H1 (cell line): ENCODE results near the gene CPTP. TPM values are rescaled to one million over a fixed set of nuclear protein-coding genes. Genes with fewer than 3 reads are reported as not detected.

ENCODE experiments used
- CTCF ChIA-PET: fragments of 300-600 bp; sonication (Branson Sonifier 250); formaldehyde crosslinking; loops from one replicate; lab custom pipeline; 2021; ENCODE audit not compliant: partially characterized antibody; lab: Charles Lee
- POLR2A ChIA-PET: fragments of 300-600 bp; sonication (Branson Sonifier 250); formaldehyde crosslinking; loops from one replicate; lab custom pipeline; 2021; ENCODE audit warnings: inconsistent platforms; ENCODE audit not compliant: partially characterized antibody; lab: Charles Lee
- DNase-seq, 2 experiments: peaks; one replicate each; pipeline versions ENCODE4 v3.0.0 to v3.0.0-alpha.2; 2010 to 2022; ENCODE audit warnings: low spot score in 2 of 2, low read depth in 1 of 2, mixed read lengths in 1 of 2
- FAIRE-seq: peaks from 2 replicates; lab custom pipeline; 2011; peaks lifted over from hg19 to GRCh38; lab: Jason Lieb, UNC
- H2AFZ ChIP-seq: 2 replicates; pipeline ENCODE4 v1.8.1; 2012; ENCODE audit warnings: low read length, inconsistent platforms
- H2AK5ac ChIP-seq: 2 replicates; pipeline ENCODE4 v1.6.1; 2013; ENCODE audit warnings: low read depth, low read length
- H2BK120ac ChIP-seq: replicated peaks from 2 replicates; pipeline ENCODE3; 2013; ENCODE audit warnings: low read depth, low read length, inconsistent platforms
- H2BK12ac ChIP-seq: 2 replicates; pipeline ENCODE4 v1.6.1; 2013; ENCODE audit warnings: low read depth, low read length
- H2BK15ac ChIP-seq: 2 replicates; pipeline ENCODE4 v1.6.1; 2013; ENCODE audit warnings: low read length
- H2BK20ac ChIP-seq: 2 replicates; pipeline ENCODE4 v1.6.1; 2013; ENCODE audit warnings: low read length
- H2BK5ac ChIP-seq: 2 replicates; pipeline ENCODE4 v1.6.1; 2013; ENCODE audit warnings: low read depth, low read length
- H3K14ac ChIP-seq: 2 replicates; pipeline ENCODE4 v1.6.1; 2013; ENCODE audit warnings: inconsistent platforms; ENCODE audit not compliant: insufficient read length
- H3K18ac ChIP-seq: 2 replicates; pipeline ENCODE4 v1.6.1; 2013; ENCODE audit warnings: low read length; ENCODE audit errors: extremely low read depth
- H3K23ac ChIP-seq: 2 replicates; pipeline ENCODE4 v1.6.1; 2013; ENCODE audit warnings: inconsistent platforms; ENCODE audit not compliant: insufficient read length
- H3K23me2 ChIP-seq: 2 replicates; pipeline ENCODE4 v1.6.1; 2013; ENCODE audit warnings: low read depth, low read length
- H3K27ac ChIP-seq: 2 replicates; pipeline ENCODE4 v1.6.1; 2011; ENCODE audit warnings: low read depth, low read length, inconsistent platforms
- H3K27me3 ChIP-seq, 4 experiments: replicated peaks in 1 of 4; 1 replicate in 1 of 4; 2 replicates in 3 of 4; pipeline versions ENCODE4 v1.6.1 to v1.8.1; 2011 to 2013; ENCODE audit warnings: low read length in 3 of 4, mild to moderate bottlenecking in 3 of 4, inconsistent platforms in 2 of 4, mixed read lengths in 2 of 4, moderate library complexity in 1 of 4; ENCODE audit not compliant: control insufficient read depth in 3 of 4, insufficient read depth in 3 of 4; ENCODE audit errors: extremely low read depth in 1 of 4
- H3K36me3 ChIP-seq, 4 experiments: 2 replicates each; pipeline versions ENCODE4 v1.6.1 to v1.8.1; 2011 to 2013; ENCODE audit warnings: mild to moderate bottlenecking in 4 of 4, low read length in 3 of 4, moderate library complexity in 2 of 4, control low read depth in 1 of 4, inconsistent platforms in 1 of 4; ENCODE audit not compliant: insufficient read depth in 4 of 4, control insufficient read depth in 2 of 4
- H3K4ac ChIP-seq: replicated peaks from 2 replicates; pipeline ENCODE3; 2013; ENCODE audit warnings: low read length, low read depth, mixed read lengths, inconsistent platforms; ENCODE audit not compliant: insufficient read length
- H3K4me1 ChIP-seq, 4 experiments: replicated peaks in 1 of 4; 1 replicate in 1 of 4; 2 replicates in 3 of 4; pipeline versions ENCODE4 v1.6.1 to v1.8.1; 2011 to 2013; ENCODE audit warnings: low read length in 3 of 4, inconsistent platforms in 2 of 4, mixed read lengths in 1 of 4; ENCODE audit not compliant: insufficient read depth in 4 of 4, control insufficient read depth in 3 of 4
- H3K4me2 ChIP-seq, 2 experiments: 2 replicates each; pipeline versions ENCODE4 v1.6.1 to v1.8.1; 2011 to 2013; ENCODE audit warnings: low read depth in 2 of 2, low read length in 2 of 2, control low read depth in 1 of 2, inconsistent platforms in 1 of 2, mild to moderate bottlenecking in 1 of 2; ENCODE audit not compliant: insufficient read depth in 1 of 2
- H3K4me3 ChIP-seq, 4 experiments: fragments of 200-600, 300-600 bp in 1 of 4; sonication (generic), shearing (Covaris generic), sonication (Bioruptor Twin) in 1 of 4; 2 replicates each; pipeline versions ENCODE4 v1.5.1 to v1.8.1; 2011 to 2016; ENCODE audit warnings: low read length in 4 of 4, low read depth in 3 of 4, control low read depth in 2 of 4, inconsistent platforms in 2 of 4, mild to moderate bottlenecking in 2 of 4, mixed read lengths in 1 of 4, moderate library complexity in 1 of 4; ENCODE audit not compliant: insufficient read depth in 2 of 4; ENCODE audit errors: extremely low read depth in 1 of 4
- H3K56ac ChIP-seq: replicated peaks from 2 replicates; pipeline ENCODE3; 2013; ENCODE audit warnings: low read depth, mild to moderate bottlenecking, mixed read lengths, low read length, inconsistent platforms; ENCODE audit not compliant: insufficient read length
- H3K79me1 ChIP-seq: 2 replicates; pipeline ENCODE4 v1.6.1; 2013; ENCODE audit warnings: low read depth, low read length, control low read depth
- H3K79me2 ChIP-seq, 2 experiments: 2 replicates each; pipeline versions ENCODE4 v1.6.1 to v1.8.1; 2012 to 2013; ENCODE audit warnings: low read length in 2 of 2, mild to moderate bottlenecking in 2 of 2, inconsistent platforms in 1 of 2; ENCODE audit not compliant: insufficient read depth in 2 of 2, control insufficient read depth in 1 of 2
- H3K9ac ChIP-seq, 4 experiments: replicated peaks in 1 of 4; 1 replicate in 1 of 4; 2 replicates in 3 of 4; pipeline versions ENCODE4 v1.6.1 to v1.8.1; 2011 to 2013; ENCODE audit warnings: low read depth in 3 of 4, low read length in 3 of 4, control low read depth in 2 of 4, mild to moderate bottlenecking in 2 of 4, moderate library complexity in 2 of 4, inconsistent platforms in 1 of 4; ENCODE audit errors: extremely low read depth in 1 of 4
- H3K9me3 ChIP-seq, 2 experiments: 2 replicates each; pipeline versions ENCODE4 v1.6.1 to v1.8.1; 2012 to 2013; ENCODE audit warnings: mild to moderate bottlenecking in 2 of 2, moderate library complexity in 2 of 2, control low read depth in 1 of 2, inconsistent platforms in 1 of 2, low read depth in 1 of 2, low read length in 1 of 2, mixed read lengths in 1 of 2; ENCODE audit not compliant: insufficient read depth in 2 of 2
- H4K20me1 ChIP-seq, 2 experiments: replicated peaks in 1 of 2; 2 replicates each; pipeline versions ENCODE3 to v1.8.1; 2011 to 2013; ENCODE audit warnings: inconsistent platforms in 2 of 2, low read length in 2 of 2, mild to moderate bottlenecking in 1 of 2; ENCODE audit not compliant: insufficient read depth in 2 of 2, control insufficient read depth in 1 of 2
- H4K5ac ChIP-seq: 2 replicates; pipeline ENCODE4 v1.6.1; 2013; ENCODE audit warnings: low read length, low read depth, mixed read lengths, inconsistent platforms; ENCODE audit not compliant: insufficient read length
- H4K8ac ChIP-seq: 2 replicates; pipeline ENCODE4 v1.8.0; 2013; ENCODE audit warnings: mild to moderate bottlenecking, moderate library complexity, low read length, inconsistent platforms; ENCODE audit not compliant: insufficient read depth; ENCODE audit errors: extremely low read depth
- H4K91ac ChIP-seq: replicated peaks from 2 replicates; pipeline ENCODE3; 2013; ENCODE audit warnings: low read length, mixed read lengths, inconsistent platforms; ENCODE audit not compliant: insufficient read length
- BCL11A ChIP-seq, 2 experiments: IDR thresholded peaks; one replicate each; pipeline ENCODE4 v1.6.1; 2011; ENCODE audit warnings: low read depth in 2 of 2, low read length in 2 of 2, mild to moderate bottlenecking in 2 of 2
- KDM5A ChIP-seq: fragments of 200-600 bp; IDR thresholded peaks from 2 replicates; pipeline ENCODE4 v1.7.1; 2012; ENCODE audit warnings: mild to moderate bottlenecking, low read length, inconsistent platforms, mixed read lengths
- NRF1 ChIP-seq: IDR thresholded peaks from 2 replicates; pipeline ENCODE4 v1.6.1; 2011; ENCODE audit warnings: mild to moderate bottlenecking, low read depth, low read length, improper control_type of control experiment
- RXRA ChIP-seq: IDR thresholded peaks from 2 replicates; pipeline ENCODE4 v1.6.1; 2011; ENCODE audit warnings: low read depth, mild to moderate bottlenecking, low read length, moderate library complexity; ENCODE audit not compliant: insufficient read depth
- TAF7 ChIP-seq: optimal IDR thresholded peaks from 2 replicates; pipeline ENCODE3; 2011; ENCODE audit warnings: low read depth, mild to moderate bottlenecking, inconsistent platforms, low read length, moderate library complexity, borderline replicate concordance
- TBP ChIP-seq: IDR thresholded peaks from 2 replicates; pipeline ENCODE4 v1.6.1; 2011; ENCODE audit warnings: low read depth, low read length, improper control_type of control experiment
- TCF12 ChIP-seq: IDR thresholded peaks from 2 replicates; pipeline ENCODE4 v1.6.1; 2011; ENCODE audit warnings: low read depth, mild to moderate bottlenecking, low read length
- WGBS, 2 experiments: shearing (Covaris generic) in 1 of 2; methylation state at CpG; one replicate each; pipeline versions ENCODE4 v1.1.6 to v1.1.7; 2013 to 2015; ENCODE audit warnings: low lambda C conversion rate in 2 of 2, mixed read lengths in 2 of 2, inconsistent platforms in 1 of 2, low coverage in 1 of 2, missing lambda C conversion rate in 1 of 2; ENCODE audit not compliant: insufficient replicate concordance in 2 of 2, insufficient coverage in 1 of 2, insufficient read length in 1 of 2; ENCODE audit errors: extremely low coverage in 1 of 2, missing lambda C conversion rate in 1 of 2; 5-methylcytosine and 5-hydroxymethylcytosine counted together
- polyA plus RNA-seq, 7 experiments: library from polyadenylated mRNA; depleted of rRNA in 3 of 7; stranded (reverse) in 5 of 7; unstranded in 2 of 7; fragments of >200 nt in 5 of 7; fragments of 200-250 nt in 2 of 7; gene quantifications; 1 replicate in 5 of 7; 2 replicates in 1 of 7; 4 replicates in 1 of 7; pipeline versions ENCODE4 v1.2.1 to v1.2.3, GENCODE V29; 2011 to 2013; ENCODE audit warnings: missing spikeins in 2 of 7, mixed read lengths in 2 of 7
- total RNA-seq: library from RNA; stranded (reverse); fragmentation: NEBNext Ultra II Directional; extraction: Animal tissue kit (Norgen Biotek cat#: 25700); gene quantifications from 2 replicates; pipeline ENCODE4 v1.2.1, GENCODE V29; 2021

The CPTP gene
- total and polyA plus RNA-seq, 2 of the 8 experiments (the other 6 are each of a cell fraction or from before 2014, with no cell fraction given): 8.1 to 10.6 TPM

DNA sequence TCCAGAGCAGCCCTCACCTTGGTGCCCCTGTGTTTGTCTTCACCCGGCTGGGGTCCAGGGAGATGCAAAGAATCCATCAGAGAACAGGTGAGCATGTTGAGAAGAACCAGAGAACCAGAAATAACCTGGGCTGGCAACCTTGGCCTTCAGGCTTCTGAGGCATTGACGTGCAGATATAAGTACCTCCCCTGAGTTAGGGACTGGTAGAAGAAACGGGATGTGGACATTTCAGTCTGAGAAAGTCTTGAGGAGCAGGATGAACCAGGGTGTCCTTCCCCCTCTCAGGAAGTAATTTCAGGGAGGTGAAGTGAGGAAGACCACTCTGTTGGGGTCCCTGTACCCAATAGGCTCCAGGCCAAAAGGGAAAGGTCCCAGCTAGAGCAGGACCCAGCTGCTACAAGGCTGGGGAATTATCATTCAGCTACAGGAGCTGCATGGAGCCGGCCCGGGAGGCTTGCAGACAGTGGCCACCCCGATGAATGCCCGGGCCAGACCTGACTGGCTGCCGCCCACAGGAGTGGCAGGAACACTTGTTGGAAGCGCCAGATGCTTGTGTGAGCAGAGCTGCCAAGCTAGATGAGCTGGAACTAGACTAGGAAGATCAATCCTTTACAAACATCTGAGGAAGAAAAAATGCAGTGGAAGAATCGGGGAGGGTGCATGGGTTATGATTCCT lies 52.1 kb downstream of the CPTP start:
- Histone ChIP-seq H3K18ac (no peak overlapping the region), H3K79me1 (peaks cover 4% of the 10 kb centered on the region; the same call in 1 of the 2 replicates), H3K79me2 (peaks cover 5 to 17% of the 10 kb centered on the region in 2 experiments; a peak in 3 of 4 replicates), H2BK15ac (no peak overlapping the region), H3K4me3 (no peak overlapping the region; a peak in 1 of 8 replicates), H3K4me1 (peaks cover 0 to 9% (median 7%) of the 10 kb centered on the region in 4 experiments; a peak in 5 of 7 replicates), H2AK5ac (no peak overlapping the region), H3K4ac (no peak overlapping the region), H4K20me1 (peaks cover 0 to 9% of the 10 kb centered on the region in 2 experiments), H4K5ac (no peak overlapping the region), H4K8ac (no peak overlapping the region; the same call in 1 of the 2 replicates), H2BK120ac (no peak overlapping the region), H3K23ac (no peak overlapping the region), H3K4me2 (peak overlapping the region in 1 of 2 experiments; percentile 59; a peak in 1 of 4 replicates), H2BK20ac (no peak overlapping the region), H3K36me3 (peaks cover 0 to 4% (median 0%) of the 10 kb centered on the region in 4 experiments; a peak in 1 of 8 replicates), H4K91ac (no peak overlapping the region), H3K27me3 (no peaks in the 10 kb centered on the region), H3K56ac (no peak overlapping the region), H3K9ac (no peak overlapping the region), H2BK12ac (no peak overlapping the region), H3K14ac (no peak overlapping the region), H3K9me3 (no peaks in the 10 kb centered on the region), H3K23me2 (peaks cover 7% of the 10 kb centered on the region; the same call in 1 of the 2 replicates)
- 92% methylated on average over 10 of the region's 10 CpGs; no CpG with 5 or more reads in 1 of the 2 experiments for WGBS, 2 experiments
- POLR2A ChIA-PET: interaction anchor here (1.5 to 33.4 kb wide), 4 partner anchors 18 to 34 kb away, joined by 3 to 719 read pairs (median 48); partner anchors contain the start of genes CCNL2, MRPL20 and MXRA8
- FAIRE-seq: no peak
- TF ChIP-seq KDM5A (no peak), RXRA (no peak), BCL11A (IDR thresholded peaks at IDR 0.05; ENCODE audit: low read depth in 2 of 2, low read length in 2 of 2) (no peak), TBP (no peak), NRF1 (no peak), TAF7 (no peak), TCF12 (no peak)
- TF ChIP-seq, all 59 proteins: peak for 0
- CTCF ChIA-PET: interaction anchor here (0.7 to 4.6 kb wide), 6 partner anchors 21 to 128 kb away, joined by 3 to 17 read pairs (median 3); no protein-coding TSS in a partner anchor
- no peak overlapping the region for H2AFZ ChIP-seq
- DNase-seq: no peak
- no peak overlapping the region for H2BK5ac ChIP-seq
- no peak overlapping the region for H3K27ac ChIP-seq
